HG02763 (cell line): ENCODE results near the gene STUB1.

Experiments
- ATAC-seq: cut with Tn5 transposase; IDR thresholded peaks from one replicate; pipeline ENCODE4 v1.9.1; 2021; ENCODE audit warnings: mild to moderate bottlenecking, moderate library complexity; ENCODE audit not compliant: unreplicated experiment

STUB1 gene

GRCh38 chr16:662597-662996 lies 17.6 kb upstream of the STUB1 start:
- no peak for ATAC-seq

DNA sequence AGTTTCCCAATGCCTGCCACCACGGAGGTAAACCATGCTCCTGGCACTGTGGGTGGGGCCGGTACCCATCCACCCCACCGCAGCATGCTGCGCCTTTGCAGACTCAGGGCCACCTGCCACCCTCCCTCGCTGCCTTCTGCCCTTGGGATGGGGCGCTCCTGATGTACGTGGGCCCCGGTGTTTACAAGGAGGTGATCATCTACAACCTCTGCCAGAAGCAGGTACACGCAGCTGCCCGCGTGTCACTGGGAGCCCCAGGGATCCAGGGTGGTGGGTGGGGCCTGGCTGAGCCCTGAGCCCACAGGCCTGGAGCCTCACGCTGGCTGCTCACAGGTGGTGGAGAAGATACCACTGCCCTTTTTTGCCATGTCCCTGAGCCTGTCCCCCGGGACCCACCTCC lies 13.6 kb upstream of the STUB1 start:
- no peak for ATAC-seq

DNA sequence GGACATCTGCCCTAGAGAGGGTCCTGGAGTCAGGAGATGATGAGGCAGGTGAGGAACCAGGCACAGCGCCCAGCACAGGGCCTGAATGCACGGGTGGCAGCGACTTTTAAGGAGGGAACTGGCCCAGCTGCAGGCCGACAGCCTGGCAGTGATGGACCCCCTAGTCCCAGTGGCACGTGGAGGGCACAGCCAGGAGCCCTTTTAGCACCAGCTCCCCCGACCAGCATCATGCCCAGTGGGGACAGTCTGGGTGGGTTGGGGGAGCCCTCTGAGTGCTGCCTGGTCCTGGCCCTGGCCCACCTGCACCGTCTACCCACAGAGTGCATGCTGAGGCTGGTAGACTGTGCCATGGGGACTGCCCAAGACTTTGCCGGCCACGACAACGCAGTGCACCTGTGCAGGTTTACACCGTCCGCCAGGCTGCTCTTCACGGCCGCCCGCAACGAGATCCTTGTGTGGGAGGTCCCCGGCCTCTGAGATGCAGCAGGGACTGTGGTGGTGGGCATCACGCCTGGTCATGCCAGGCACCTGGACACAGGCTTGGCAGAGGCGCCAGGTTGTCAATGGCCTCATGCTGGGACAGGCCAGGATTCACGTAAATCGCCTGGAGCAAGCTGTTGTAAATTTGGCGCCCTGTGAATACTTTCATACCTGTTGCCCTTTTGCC lies 13.0 kb upstream of the STUB1 start:
- ATAC-seq, result no peak

DNA sequence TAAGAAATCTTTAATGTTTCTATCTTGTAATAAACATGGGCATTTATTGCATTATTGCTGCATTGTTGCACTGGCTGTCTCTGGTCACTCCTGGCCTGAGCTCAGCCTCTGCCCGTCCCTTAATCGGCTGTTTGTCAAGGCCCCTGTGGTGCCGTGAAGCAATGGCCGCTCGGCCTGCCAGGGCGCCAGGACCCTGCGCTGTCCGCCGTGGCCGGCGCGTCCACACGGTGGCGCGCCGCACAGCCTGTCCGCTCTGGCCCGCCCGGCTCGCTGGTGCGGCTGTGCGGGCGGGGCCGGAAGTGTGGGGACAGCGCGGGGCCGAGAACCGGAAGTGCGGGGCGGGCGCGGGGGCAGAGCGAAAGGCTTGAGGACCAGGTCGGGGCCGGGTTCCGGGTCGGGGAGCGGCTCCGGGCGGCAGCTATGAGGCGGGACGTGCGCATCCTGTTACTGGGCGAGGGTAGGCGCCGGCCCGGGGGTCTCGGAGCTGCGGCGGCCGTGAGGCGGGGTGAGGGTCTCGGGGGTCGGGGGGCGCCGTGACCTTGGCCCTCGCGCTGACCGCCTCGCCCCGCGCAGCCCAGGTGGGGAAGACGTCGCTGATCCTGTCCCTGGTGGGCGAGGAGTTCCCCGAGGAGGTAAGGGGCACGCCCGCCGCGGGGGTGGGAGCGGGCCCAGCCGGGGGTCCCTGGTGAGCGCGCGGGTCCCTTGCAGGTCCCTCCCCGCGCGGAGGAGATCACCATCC lies 12.3 kb upstream of the STUB1 start, which contains the start of gene RHOT2:
TSS of gene RHOT2 (plus strand) at position 353 of the 739 bp plus-strand sequence. CDS start at position 421, 68 bp downstream.
- peak; percentile 82 for ATAC-seq

- ATAC-seq, result no peak
Measured at GRCh38 chr16:668519-669171, 11.6 kb upstream of the STUB1 start.

DNA sequence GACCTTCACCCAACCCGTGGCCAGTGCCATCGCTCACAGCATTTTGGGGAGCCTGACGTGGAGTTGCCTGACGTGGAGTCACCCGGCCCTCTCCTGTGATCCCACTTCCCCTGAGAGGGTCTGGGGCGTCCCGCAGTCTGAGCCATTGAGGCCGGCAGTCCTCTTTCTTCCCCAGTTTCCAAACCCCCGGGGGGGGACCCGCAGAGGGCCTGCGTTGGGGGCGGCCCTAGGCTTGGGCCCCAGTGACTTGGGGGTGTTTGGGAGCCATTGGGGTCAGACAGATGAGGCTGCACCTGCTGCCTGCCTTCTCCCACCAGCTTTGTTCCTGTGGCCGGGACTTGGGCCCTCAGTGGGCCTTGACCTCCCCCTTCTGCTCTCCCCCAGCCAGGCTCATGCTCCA lies 10.5 kb upstream of the STUB1 start:
- no peak for ATAC-seq

DNA sequence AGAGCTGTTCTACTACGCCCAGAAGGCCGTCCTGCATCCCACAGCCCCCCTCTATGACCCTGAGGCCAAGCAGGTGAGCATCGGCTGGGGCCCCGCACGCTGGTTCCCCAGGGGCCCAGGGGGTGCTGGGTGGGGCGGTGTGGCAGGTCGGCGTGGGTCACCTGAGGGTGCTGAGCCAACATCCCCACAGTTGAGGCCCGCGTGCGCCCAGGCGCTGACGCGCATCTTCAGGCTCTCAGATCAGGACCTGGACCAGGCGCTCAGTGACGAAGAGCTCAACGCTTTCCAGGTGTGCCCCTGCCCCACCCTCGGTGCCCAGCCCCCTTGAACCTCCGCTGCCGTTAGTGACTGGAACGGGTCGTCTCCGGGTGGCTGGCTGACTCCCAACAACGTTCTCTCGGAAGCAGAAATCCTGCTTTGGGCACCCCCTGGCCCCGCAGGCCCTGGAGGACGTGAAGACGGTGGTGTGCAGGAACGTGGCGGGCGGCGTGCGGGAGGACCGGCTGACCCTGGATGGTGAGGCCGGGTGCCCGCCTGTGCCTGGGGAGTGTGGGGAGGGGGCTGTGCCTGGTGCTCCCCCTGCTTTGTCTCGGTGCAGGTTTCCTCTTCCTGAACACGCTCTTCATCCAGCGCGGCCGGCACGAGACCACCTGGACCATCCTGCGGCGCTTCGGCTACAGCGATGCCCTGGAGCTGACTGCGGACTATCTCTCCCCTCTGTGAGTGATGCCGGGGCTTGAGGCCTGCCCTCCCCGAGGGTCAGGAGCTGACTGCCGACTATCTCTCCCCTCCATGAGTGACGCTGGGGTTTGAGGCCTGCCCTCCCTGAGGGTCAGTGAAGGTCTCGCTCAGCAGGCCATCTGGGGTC lies 9.5 kb upstream of the STUB1 start:
- ATAC-seq, result no peak

GRCh38 chr16:671353-672131 lies 8.7 kb upstream of the STUB1 start:
- ATAC-seq, result no peak

GRCh38 chr16:672371-672770 lies 7.8 kb upstream of the STUB1 start:
- no peak for ATAC-seq

- no peak for ATAC-seq
Measured at GRCh38 chr16:672851-673250, 7.4 kb upstream of the STUB1 start.

DNA sequence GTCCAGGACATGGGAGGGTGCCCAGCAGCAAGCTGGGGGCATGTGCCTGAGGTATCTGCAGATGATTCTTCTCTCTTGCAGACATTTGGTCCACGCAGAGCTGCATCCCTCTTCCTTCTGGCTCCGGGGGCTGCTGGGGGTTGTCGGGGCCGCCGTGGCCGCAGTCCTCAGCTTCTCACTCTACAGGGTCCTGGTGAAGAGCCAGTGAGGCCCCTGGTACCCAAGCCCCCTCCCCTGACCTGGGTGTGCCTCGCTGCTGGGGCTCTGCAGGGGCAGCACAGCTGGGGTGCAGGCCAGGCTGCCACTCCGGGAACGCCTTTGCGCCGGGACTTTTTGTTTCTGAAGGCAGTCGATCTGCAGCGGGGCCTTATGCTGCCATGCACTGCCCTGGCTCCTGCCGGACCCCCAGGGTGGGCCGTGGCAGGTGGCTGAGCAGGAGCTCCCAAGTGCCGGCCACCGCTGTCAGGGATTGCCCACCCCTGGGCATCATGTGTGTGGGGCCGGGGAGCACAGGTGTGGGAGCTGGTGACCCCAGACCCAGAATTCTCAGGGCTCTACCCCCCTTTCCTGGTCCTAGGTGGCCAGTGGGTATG lies 6.7 kb upstream of the STUB1 start:
- ATAC-seq, result no peak

GRCh38 chr16:674214-674881 lies 5.9 kb upstream of the STUB1 start:
- ATAC-seq, result no peak

GRCh38 chr16:674968-675883 lies 5.0 kb upstream of the STUB1 start, which contains the start of gene RHBDL1:
RHBDL1 (plus strand) TSS chr16:675671; CDS start chr16:675791, 120 bp downstream.
- ATAC-seq, result no peak

DNA sequence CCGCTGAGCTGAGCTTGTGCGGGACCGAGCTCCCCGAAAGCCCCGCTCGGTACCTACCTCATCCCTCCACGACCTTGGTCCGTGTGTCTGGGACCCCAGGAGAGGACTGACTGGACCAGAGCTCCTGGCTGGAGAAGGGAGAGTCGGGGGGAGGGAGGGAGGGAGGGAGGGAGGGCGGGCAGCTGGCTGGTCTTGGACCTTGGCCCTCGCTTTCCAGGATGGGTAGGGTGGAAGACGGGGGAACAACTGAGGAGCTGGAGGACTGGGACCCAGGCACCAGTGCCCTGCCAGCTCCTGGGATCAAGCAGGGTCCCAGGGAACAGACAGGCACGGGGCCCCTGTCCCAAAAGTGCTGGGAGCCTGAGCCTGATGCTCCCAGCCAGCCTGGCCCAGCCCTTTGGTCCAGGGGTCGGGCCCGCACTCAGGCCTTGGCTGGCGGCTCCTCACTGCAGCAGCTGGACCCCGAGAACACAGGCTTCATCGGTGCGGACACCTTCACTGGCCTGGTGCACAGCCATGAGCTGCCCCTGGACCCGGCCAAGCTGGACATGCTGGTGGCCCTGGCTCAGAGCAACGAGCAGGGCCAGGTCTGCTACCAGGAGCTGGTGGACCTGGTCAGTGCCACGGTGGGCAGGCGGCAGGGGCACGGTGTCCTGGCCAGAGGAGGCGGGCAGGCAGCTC lies 4.2 kb upstream of the STUB1 start:
- ATAC-seq, result no peak

GRCh38 chr16:676565-676902 lies 3.7 kb upstream of the STUB1 start:
- no peak for ATAC-seq

GRCh38 chr16:676913-677312 lies 3.3 kb upstream of the STUB1 start:
- no peak for ATAC-seq

DNA sequence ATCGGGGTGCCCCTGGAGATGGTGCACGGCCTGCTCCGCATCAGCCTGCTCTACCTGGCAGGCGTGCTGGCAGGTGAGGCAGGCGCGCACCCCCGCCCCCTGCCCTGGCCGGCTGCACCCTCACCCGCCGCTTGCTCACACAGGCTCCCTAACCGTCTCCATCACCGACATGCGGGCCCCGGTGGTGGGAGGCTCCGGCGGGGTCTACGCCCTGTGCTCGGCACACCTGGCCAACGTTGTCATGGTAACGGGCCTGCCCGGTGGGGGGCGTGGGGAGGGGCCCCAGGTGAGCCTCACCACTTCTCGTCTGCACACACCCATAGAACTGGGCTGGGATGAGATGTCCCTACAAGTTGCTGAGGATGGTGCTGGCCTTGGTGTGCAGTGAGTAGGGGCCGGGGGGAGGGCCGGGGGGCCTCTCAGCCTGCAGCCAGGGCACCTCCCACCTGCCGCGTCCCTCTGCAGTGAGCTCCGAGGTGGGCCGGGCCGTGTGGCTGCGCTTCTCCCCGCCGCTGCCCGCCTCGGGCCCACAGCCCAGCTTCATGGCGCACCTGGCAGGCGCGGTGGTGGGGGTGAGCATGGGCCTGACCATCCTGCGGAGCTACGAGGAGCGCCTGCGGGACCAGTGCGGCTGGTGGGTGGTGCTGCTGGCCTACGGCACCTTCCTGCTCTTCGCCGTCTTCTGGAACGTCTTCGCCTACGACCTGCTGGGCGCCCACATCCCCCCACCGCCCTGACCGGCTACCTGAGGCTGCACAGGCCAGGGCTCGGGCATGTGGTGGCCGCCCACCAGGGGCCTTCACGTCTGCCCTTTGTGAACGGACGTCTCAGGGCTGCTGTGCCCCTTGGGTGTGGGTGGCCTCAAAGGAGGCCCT lies 2.7 kb upstream of the STUB1 start:
- ATAC-seq, result no peak
